H9 (cell line): ENCODE results near the gene VWF. TPM values are rescaled to one million over a fixed set of nuclear protein-coding genes. Genes with fewer than 3 reads are reported as not detected.

Source experiments
- DNase-seq: peaks from one replicate; pipeline ENCODE4 v3.0.0-alpha.2; 2017
- H2AFZ ChIP-seq: one replicate; pipeline ENCODE4 v1.6.1; 2013; ENCODE audit warnings: mild to moderate bottlenecking, low read length, control low read depth, moderate library complexity
- H2AK5ac ChIP-seq: 2 replicates; pipeline ENCODE4 v1.6.1; 2013; ENCODE audit warnings: low read length, control low read depth, mixed read lengths; ENCODE audit not compliant: insufficient read length
- H2BK120ac ChIP-seq: one replicate; pipeline ENCODE4 v1.6.1; 2013; ENCODE audit warnings: low read depth, mild to moderate bottlenecking, low read length, control low read depth, inconsistent platforms; ENCODE audit not compliant: poor library complexity, severe bottlenecking
- H2BK12ac ChIP-seq: 2 replicates; pipeline ENCODE4 v1.6.1; 2013; ENCODE audit warnings: low read length, control low read depth, mixed read lengths, low read depth; ENCODE audit not compliant: insufficient read length
- H2BK15ac ChIP-seq: 2 replicates; pipeline ENCODE4 v1.6.1; 2013; ENCODE audit warnings: low read depth, low read length, control low read depth
- H2BK20ac ChIP-seq: one replicate; pipeline ENCODE4 v1.6.1; 2013; ENCODE audit warnings: low read depth, mild to moderate bottlenecking, low read length, control low read depth, inconsistent platforms; ENCODE audit not compliant: poor library complexity, severe bottlenecking
- H2BK5ac ChIP-seq: 2 replicates; pipeline ENCODE4 v1.6.1; 2013; ENCODE audit warnings: low read length, control low read depth, mixed read lengths; ENCODE audit not compliant: insufficient read length
- H3K14ac ChIP-seq: 2 replicates; pipeline ENCODE4 v1.6.1; 2013; ENCODE audit warnings: low read length, control low read depth; ENCODE audit not compliant: insufficient read depth
- H3K18ac ChIP-seq: 2 replicates; pipeline ENCODE4 v1.6.1; 2013; ENCODE audit warnings: low read depth, mild to moderate bottlenecking, mixed read lengths, low read length, control low read depth; ENCODE audit not compliant: insufficient read length
- H3K23ac ChIP-seq: 2 replicates; pipeline ENCODE4 v1.6.1; 2013; ENCODE audit warnings: low read length, control low read depth, mixed read lengths, low read depth; ENCODE audit not compliant: insufficient read length
- H3K23me2 ChIP-seq: 2 replicates; pipeline ENCODE4 v1.6.1; 2013; ENCODE audit warnings: low read depth, mild to moderate bottlenecking, mixed read lengths, low read length, control low read depth; ENCODE audit not compliant: insufficient read length, poor library complexity, severe bottlenecking
- H3K27ac ChIP-seq: 2 replicates; pipeline ENCODE4 v1.5.1; 2013; ENCODE audit warnings: low read length, control low read depth, mixed read lengths, low read depth; ENCODE audit not compliant: insufficient read length
- H3K27me3 ChIP-seq: 2 replicates; pipeline ENCODE4 v1.6.1; 2013; ENCODE audit warnings: low read length, control low read depth, inconsistent platforms; ENCODE audit not compliant: insufficient read depth
- H3K4ac ChIP-seq: 2 replicates; pipeline ENCODE4 v1.6.1; 2013; ENCODE audit warnings: low read depth, mild to moderate bottlenecking, control low read depth, inconsistent platforms, low read length, moderate library complexity
- H3K4me1 ChIP-seq: 2 replicates; pipeline ENCODE4 v1.6.1; 2013; ENCODE audit warnings: low read length, control low read depth, inconsistent platforms; ENCODE audit not compliant: insufficient read depth
- H3K4me2 ChIP-seq: 2 replicates; pipeline ENCODE4 v1.6.1; 2013; ENCODE audit warnings: low read length, control low read depth, mixed read lengths; ENCODE audit not compliant: insufficient read length, insufficient read depth
- H3K56ac ChIP-seq: 2 replicates; pipeline ENCODE4 v1.6.1; 2013; ENCODE audit warnings: low read depth, mild to moderate bottlenecking, mixed read lengths, low read length, control low read depth; ENCODE audit not compliant: insufficient read length
- H3K79me1 ChIP-seq: 2 replicates; pipeline ENCODE4 v1.6.1; 2013; ENCODE audit warnings: low read depth, mild to moderate bottlenecking, moderate library complexity, low read length, control low read depth, inconsistent platforms; ENCODE audit not compliant: insufficient read depth, poor library complexity, severe bottlenecking
- H3K79me2 ChIP-seq: 2 replicates; pipeline ENCODE4 v1.6.1; 2013; ENCODE audit warnings: low read length, control low read depth, inconsistent platforms; ENCODE audit not compliant: insufficient read depth
- H3K9ac ChIP-seq: 2 replicates; pipeline ENCODE4 v1.6.1; 2013; ENCODE audit warnings: low read length, control low read depth, mixed read lengths; ENCODE audit not compliant: insufficient read length; ENCODE audit errors: extremely low read depth
- H3K9me3 ChIP-seq: one replicate; pipeline ENCODE4 v1.6.1; 2013; ENCODE audit warnings: low read depth, low read length, inconsistent platforms; ENCODE audit not compliant: control insufficient read depth
- H3T11ph ChIP-seq: one replicate; pipeline ENCODE4 v1.6.1; 2013; ENCODE audit warnings: mild to moderate bottlenecking, low read length, control low read depth, inconsistent platforms
- H4K20me1 ChIP-seq: one replicate; pipeline ENCODE4 v1.6.1; 2013; ENCODE audit not compliant: control insufficient read depth, insufficient read length, insufficient read depth
- H4K5ac ChIP-seq: 2 replicates; pipeline ENCODE4 v1.6.1; 2013; ENCODE audit warnings: low read depth, mild to moderate bottlenecking, mixed read lengths, low read length, control low read depth; ENCODE audit not compliant: insufficient read length
- H4K8ac ChIP-seq: replicated peaks from 2 replicates; pipeline ENCODE4 v1.6.1; 2013; ENCODE audit warnings: low read length, control low read depth, mixed read lengths, low read depth; ENCODE audit not compliant: insufficient read length
- H4K91ac ChIP-seq: 2 replicates; pipeline ENCODE4 v1.6.1; 2013; ENCODE audit warnings: low read depth, mild to moderate bottlenecking, moderate library complexity, mixed read lengths, low read length, control low read depth; ENCODE audit not compliant: insufficient read length
- H3K27ac Mint-ChIP-seq, 3 experiments: 2 replicates in 2 of 3; 3 replicates in 1 of 3; pipeline ENCODE4 v1.8.0; 2020 to 2021; ENCODE audit warnings: mixed read lengths in 3 of 3, mild to moderate bottlenecking in 1 of 3, moderate library complexity in 1 of 3
- H3K27me3 Mint-ChIP-seq: 2 replicates; pipeline ENCODE4 v1.8.0; 2021; ENCODE audit warnings: low read depth, mild to moderate bottlenecking, moderate library complexity, mixed read lengths
- H3K36me3 Mint-ChIP-seq, 3 experiments: 2 replicates in 2 of 3; 3 replicates in 1 of 3; pipeline ENCODE4 v1.8.0; 2020 to 2021; ENCODE audit warnings: low read depth in 3 of 3, mixed read lengths in 3 of 3; ENCODE audit not compliant: insufficient read depth in 1 of 3
- H3K4me1 Mint-ChIP-seq, 2 experiments: 2 replicates each; pipeline ENCODE4 v1.8.0; 2020; ENCODE audit warnings: mixed read lengths in 2 of 2
- H3K4me3 Mint-ChIP-seq, 2 experiments: 2 replicates in 1 of 2; 3 replicates in 1 of 2; pipeline ENCODE4 v1.8.0; 2020 to 2021; ENCODE audit warnings: mild to moderate bottlenecking in 2 of 2, mixed read lengths in 2 of 2, moderate library complexity in 1 of 2
- H3K9me3 Mint-ChIP-seq, 2 experiments: 2 replicates in 1 of 2; 3 replicates in 1 of 2; pipeline ENCODE4 v1.8.0; 2020; ENCODE audit warnings: mild to moderate bottlenecking in 2 of 2, mixed read lengths in 2 of 2, moderate library complexity in 1 of 2
- CTCF ChIP-seq: fragments of 200-600 bp; sonication (generic); conservative IDR thresholded peaks from 3 replicates; pipeline ENCODE4 v1.8.0; 2021; ENCODE audit warnings: antibody characterized with exemption, mild to moderate bottlenecking
- WGBS: extraction: QIAGEN DNeasy Blood & Tissue Kit; methylation state at CpG from one replicate; pipeline ENCODE4 v1.1.7; 2013; ENCODE audit warnings: missing lambda C conversion rate, low lambda C conversion rate, mixed read lengths; ENCODE audit not compliant: insufficient read length; ENCODE audit errors: extremely low coverage; 5-methylcytosine and 5-hydroxymethylcytosine counted together
- total RNA-seq: library from RNA; stranded (reverse); gene quantifications from 2 replicates; pipeline ENCODE4 v1.2.1, GENCODE V29; 2021

VWF gene
- total RNA-seq, 1 experiment from 2014 or later, result 0.17 TPM

GRCh38 chr12:6166808-6167207 lies 42.3 kb upstream of the VWF start:
- H3K27ac Mint-ChIP-seq, result no peak overlapping the region; a peak in 1 of 7 replicates
- Histone ChIP-seq H2BK20ac (no peak overlapping the region), H3T11ph (no peak overlapping the region), H4K20me1 (peaks cover 4% of the 10 kb centered on the region), H3K79me2 (no peaks in the 10 kb centered on the region), H3K79me1 (no peaks in the 10 kb centered on the region), H3K14ac (no peak overlapping the region; the same call in 1 of the 2 replicates), H2BK5ac (no peak overlapping the region), H3K4me2 (no peak overlapping the region), H3K23me2 (no peaks in the 10 kb centered on the region), H3K9me3 (no peaks in the 10 kb centered on the region), H3K18ac (no peak overlapping the region), H3K27me3 (no peaks in the 10 kb centered on the region), H3K27ac (no peak overlapping the region), H3K4ac (no peak overlapping the region), H4K91ac (no peak overlapping the region), H4K8ac (no peak overlapping the region), H2BK120ac (no peak overlapping the region), H2BK15ac (no peak overlapping the region), H2BK12ac (no peak overlapping the region), H3K4me1 (no peaks in the 10 kb centered on the region), H3K9ac (no peak overlapping the region), H2AK5ac (no peak overlapping the region), H3K23ac (no peak overlapping the region), H3K56ac (no peak overlapping the region), H2AFZ (no peak overlapping the region), H4K5ac (no peak overlapping the region)
- no peaks in the 10 kb centered on the region; a peak in 1 of 4 replicates for H3K4me1 Mint-ChIP-seq
- DNase-seq, result no peak
- no peaks in the 10 kb centered on the region for H3K27me3 Mint-ChIP-seq
- WGBS, result no CpG with 5 or more reads among the region's 6 CpGs
- H3K36me3 Mint-ChIP-seq, result no peaks in the 10 kb centered on the region
- no peak overlapping the region for H3K4me3 Mint-ChIP-seq
- H3K9me3 Mint-ChIP-seq, result no peaks in the 10 kb centered on the region
- no peak for TF ChIP-seq CTCF
